Ammon's horn (tissue), 1 donor: ENCODE data around the gene LARP4B.

Source experiments
- DNase-seq: peaks from one replicate; pipeline ENCODE4 v3.0.0-alpha.2; 2016; ENCODE audit warnings: low spot score

LARP4B gene

GRCh38 chr10:924524-924859 lies 7.0 kb downstream of the LARP4B start:
- DNase-seq: no peak

- DNase-seq: no peak
Observed at GRCh38 chr10:923844-924523, 7.5 kb downstream of the LARP4B start.

- DNase-seq: no peak
Observed at GRCh38 chr10:921471-922414, 9.8 kb downstream of the LARP4B start.

- DNase-seq: no peak
Observed at GRCh38 chr10:920450-920849, 11.1 kb downstream of the LARP4B start.

GRCh38 chr10:919481-919880 lies 12.0 kb downstream of the LARP4B start:
- no peak for DNase-seq

- no peak for DNase-seq
Observed at GRCh38 chr10:917999-918398, 13.5 kb downstream of the LARP4B start.

- no peak for DNase-seq
Observed at GRCh38 chr10:917416-917720, 14.1 kb downstream of the LARP4B start.

GRCh38 chr10:916716-917415 lies 14.6 kb downstream of the LARP4B start:
- no peak for DNase-seq

- peak; percentile 35 for DNase-seq
Observed at GRCh38 chr10:909831-910230, 21.7 kb downstream of the LARP4B start.

GRCh38 chr10:905972-906371 lies 25.5 kb downstream of the LARP4B start:
- DNase-seq: no peak

- no peak for DNase-seq
Observed at GRCh38 chr10:905503-905902, 26.0 kb downstream of the LARP4B start.

GRCh38 chr10:904403-904802 lies 27.1 kb downstream of the LARP4B start:
- no peak for DNase-seq

GRCh38 chr10:898141-898540 lies 33.4 kb downstream of the LARP4B start:
- DNase-seq: no peak

- no peak for DNase-seq
Observed at GRCh38 chr10:896982-897381, 34.5 kb downstream of the LARP4B start.

GRCh38 chr10:895324-895723 lies 36.2 kb downstream of the LARP4B start:
- DNase-seq: no peak

- DNase-seq: no peak
Observed at GRCh38 chr10:878895-879294, 52.6 kb downstream of the LARP4B start.

- peak; percentile 15 for DNase-seq
Observed at GRCh38 chr10:878333-878759, 53.2 kb downstream of the LARP4B start.

- no peak for DNase-seq
Observed at GRCh38 chr10:876438-876837, 55.1 kb downstream of the LARP4B start.

GRCh38 chr10:873020-873419 lies 58.5 kb downstream of the LARP4B start:
- no peak for DNase-seq

- no peak for DNase-seq
Observed at GRCh38 chr10:871951-872403, 59.5 kb downstream of the LARP4B start.

- DNase-seq: no peak
Observed at GRCh38 chr10:870564-871166, 60.8 kb downstream of the LARP4B start.

- DNase-seq: no peak
Observed at GRCh38 chr10:869171-869570, 62.3 kb downstream of the LARP4B start.
